Right lobe of liver (tissue), 4 donors: ENCODE measurements around the gene ARMC7.

ENCODE experiments used
- POLR2A ChIP-seq: fragments of 450-650 bp; IDR thresholded peaks from one replicate; pipeline ENCODE4 v1.6.1; 2017; ENCODE audit warnings: antibody characterized with exemption, mild to moderate bottlenecking
- TF ChIP-seq, protein P1 (sequence below), 4 donors: fragments of 200-600 bp in 3 of 4; fragments of 450-650 bp in 1 of 4; IDR thresholded peaks; one replicate each; pipeline versions ENCODE4 v1.5.1 to v1.8.0; 2016 to 2022; ENCODE audit warnings: antibody characterized with exemption in 4 of 4, mild to moderate bottlenecking in 2 of 4
- donor health status: DM: no; HTN: no; CAD: no.
- donor health status: DM: no; HTN: no; CAD: no.
- donor health status: DM: no; HTN: yes; CAD: no.

DNA sequence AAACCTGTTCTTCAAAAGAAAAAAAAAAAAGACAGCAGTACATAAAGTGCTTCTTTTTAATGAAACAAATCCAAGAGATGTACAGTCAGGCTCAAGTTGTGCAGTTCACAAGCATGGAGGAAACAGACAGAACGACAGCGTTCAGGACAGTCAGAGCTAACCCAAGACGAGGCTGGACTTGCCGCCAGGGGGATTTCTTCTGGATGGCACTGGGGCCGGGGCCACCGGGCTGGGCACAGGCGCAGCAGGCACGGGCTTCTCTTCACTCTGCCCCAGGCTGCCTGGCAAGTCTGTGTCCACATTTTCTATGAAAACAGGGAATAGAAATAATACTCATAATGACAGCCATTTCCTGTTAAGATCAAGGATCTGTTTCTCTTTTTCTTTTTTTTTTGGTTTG, 26.2 kb downstream of the ARMC7 start:
- TF ChIP-seq, protein P1, sequence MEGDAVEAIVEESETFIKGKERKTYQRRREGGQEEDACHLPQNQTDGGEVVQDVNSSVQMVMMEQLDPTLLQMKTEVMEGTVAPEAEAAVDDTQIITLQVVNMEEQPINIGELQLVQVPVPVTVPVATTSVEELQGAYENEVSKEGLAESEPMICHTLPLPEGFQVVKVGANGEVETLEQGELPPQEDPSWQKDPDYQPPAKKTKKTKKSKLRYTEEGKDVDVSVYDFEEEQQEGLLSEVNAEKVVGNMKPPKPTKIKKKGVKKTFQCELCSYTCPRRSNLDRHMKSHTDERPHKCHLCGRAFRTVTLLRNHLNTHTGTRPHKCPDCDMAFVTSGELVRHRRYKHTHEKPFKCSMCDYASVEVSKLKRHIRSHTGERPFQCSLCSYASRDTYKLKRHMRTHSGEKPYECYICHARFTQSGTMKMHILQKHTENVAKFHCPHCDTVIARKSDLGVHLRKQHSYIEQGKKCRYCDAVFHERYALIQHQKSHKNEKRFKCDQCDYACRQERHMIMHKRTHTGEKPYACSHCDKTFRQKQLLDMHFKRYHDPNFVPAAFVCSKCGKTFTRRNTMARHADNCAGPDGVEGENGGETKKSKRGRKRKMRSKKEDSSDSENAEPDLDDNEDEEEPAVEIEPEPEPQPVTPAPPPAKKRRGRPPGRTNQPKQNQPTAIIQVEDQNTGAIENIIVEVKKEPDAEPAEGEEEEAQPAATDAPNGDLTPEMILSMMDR (IDR thresholded peaks at IDR 0.05) = no peak
- TF ChIP-seq POLR2A = no peak
